NCI-H748 (cell line): ENCODE data around the gene NKX6-2.
"Not testable (repeated sequence)": the region's sequence is repeated elsewhere in the genome, so short reads cannot be mapped to it uniquely, and the experiment has no call there.

Experiments
- DNase-seq: peaks from one replicate; lab custom pipeline; 2025; ENCODE audit not compliant: unreplicated experiment; lab: John Stamatoyannopoulos, UW

NKX6-2 gene

DNA sequence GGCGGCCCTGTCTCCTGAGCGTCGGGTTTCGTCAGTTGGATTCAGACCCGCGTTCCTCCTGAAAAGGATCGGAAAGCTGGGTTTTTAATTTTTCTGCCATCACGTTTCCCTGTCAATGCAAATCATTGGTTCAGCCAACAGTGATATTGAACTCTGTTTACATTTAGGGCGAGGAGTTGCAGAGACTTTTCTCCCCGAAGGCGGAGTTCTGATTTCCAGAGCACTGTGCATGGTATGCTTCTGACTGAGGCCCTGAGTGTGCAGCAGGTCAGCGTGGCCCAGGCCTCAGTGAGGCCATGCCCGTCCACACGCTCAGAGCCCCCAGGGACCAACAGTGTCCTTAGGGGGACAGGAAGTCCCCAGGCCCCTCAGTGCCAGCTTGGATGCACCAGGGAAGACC, 27.1 kb downstream of the NKX6-2 start:
- no peak for DNase-seq

DNA sequence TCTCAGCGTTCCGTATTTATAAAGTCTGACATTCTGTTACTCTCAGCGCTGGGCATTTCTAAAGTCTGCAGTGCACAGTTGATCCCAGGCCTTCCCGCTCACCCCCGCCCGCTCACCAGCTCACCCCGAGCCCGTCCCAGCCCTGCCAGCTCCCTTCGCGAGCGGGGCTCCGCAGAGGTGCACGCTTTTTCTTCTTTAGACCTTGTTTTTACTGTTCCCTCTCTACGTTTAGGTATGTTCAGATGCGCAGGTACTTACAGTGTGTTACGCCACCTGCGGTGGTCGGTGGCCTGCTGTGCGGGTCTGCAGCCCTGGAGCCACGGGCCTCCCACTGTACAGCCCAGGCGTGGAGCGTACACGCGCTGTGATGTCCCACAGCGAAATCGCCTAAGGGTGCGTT, 28.8 kb downstream of the NKX6-2 start:
- no peak for DNase-seq

DNA sequence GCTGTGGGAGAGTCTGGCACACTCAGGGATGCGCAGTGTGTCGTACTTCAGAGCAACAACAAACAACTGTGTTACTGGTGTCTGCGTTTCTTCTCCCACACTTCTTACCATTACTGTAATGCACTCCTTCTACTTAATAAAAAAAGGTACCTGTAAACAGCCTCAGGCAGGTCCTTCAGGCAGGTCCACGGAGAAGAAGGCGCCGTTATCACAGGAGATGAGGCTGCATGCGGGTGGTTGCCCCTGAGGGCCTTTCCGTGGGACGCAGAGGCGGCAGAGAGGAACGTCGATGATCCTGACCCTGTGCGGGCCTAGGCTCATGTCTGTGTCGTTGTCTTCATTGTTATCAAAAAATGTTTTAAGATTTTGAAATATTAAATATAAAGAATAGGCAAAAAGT, 29.4 kb downstream of the NKX6-2 start:
- DNase-seq: no peak

DNA sequence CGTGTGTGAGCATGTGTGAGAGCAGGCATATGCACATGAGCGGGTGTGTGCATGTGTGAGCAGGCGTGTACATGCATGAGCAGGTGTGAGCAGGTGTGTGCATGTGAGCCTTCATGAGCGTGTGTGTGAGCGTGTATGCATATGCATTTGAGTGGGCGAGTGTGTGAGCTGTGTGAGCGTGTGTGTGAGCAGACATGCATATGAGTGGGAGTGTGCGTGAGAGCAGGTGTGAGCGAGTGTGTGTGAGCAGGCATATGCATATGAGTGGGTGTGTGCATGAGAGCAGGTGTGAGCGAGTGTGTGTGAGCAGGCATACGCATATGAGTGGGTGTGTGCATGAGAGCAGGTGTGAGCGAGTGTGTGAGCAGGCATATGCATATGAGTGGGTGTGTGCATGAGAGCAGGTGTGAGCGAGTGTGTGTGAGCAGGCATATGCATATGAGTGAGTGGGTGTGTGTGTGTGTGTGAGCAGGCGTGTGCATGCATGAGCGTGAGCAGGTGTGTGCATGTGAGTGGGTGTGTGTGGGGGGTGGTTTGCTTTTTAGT, 30.7 kb downstream of the NKX6-2 start:
- DNase-seq: no peak

DNA sequence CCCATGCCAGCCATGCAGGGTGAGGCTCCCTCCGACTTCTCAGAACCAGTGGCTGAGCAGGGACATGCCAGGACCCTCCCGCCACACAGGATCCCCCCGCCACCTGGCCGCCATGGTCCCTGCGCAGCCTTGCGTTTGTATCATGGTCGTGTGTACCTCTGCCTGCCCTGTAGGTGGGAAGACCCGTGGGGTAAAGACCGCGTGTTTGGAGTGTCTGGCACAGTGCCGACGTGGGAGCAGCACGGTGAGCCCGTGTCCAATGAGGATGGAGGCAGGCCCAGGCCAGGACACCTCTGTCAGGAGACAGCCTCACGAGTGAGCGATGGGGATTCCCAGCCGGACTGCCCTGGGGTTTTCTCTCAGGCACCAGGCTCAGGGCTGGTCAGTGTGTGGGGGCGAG, 31.9 kb downstream of the NKX6-2 start:
- no peak for DNase-seq

DNA sequence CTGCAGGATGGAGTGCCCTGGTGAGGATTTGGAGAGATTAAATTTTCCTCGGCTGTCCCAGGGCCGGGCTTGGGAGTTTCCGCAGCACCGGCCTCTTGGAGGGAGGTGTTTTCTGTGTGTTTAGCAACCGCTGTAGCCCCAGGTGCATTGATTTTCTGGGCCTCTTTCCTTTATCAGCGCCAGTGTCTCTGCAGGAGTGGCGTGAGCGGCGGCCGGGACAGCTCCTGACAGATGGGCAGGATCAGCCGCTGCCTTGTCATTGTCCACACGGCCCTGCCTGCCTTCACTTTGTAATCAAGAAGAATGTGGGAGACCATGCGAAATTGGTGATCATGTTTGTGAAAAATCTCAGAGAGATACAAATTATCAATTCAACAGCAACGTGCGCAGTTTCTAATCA, 32.4 kb downstream of the NKX6-2 start:
- no peak for DNase-seq

DNA sequence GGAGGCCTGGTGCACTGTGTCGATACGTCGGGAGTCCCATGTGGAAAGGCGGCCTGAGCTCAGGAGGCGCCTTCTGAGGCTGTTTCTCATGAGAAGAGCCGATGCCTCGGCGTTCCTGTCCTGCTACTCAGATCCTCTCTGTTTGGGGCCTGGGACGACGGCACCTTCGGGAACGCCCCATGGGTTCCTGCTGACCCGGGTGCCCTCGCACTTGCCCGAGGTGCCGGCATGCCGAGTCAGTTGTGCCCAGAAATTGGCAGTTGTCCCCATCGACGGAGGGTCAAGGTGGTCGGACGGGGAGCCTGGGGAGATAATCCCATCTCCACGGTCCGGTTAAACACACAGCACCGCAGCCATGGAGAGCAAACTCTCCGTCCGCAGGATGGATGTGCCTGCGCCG, 33.0 kb downstream of the NKX6-2 start:
- no peak for DNase-seq

DNA sequence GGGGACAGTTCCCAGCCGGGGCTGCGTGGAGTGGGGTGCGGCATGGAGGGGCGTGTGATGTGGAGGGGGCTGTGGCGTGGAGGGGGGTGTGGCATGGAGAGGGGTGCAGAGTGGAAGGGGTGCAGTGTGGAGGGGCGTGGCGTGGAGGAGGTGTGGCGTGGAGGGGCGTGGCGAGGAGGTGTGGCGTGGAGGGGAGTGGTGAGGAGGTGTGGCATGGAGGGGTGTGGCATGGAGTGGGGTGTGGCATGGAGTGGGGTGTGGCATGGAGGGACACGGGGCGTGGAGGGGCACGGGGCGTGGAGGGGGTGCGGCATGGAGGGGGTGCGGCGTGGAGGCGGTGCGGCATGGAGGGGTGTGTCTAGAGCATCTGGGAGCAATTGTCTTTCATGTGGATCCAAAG, 33.6 kb downstream of the NKX6-2 start:
- no peak for DNase-seq

DNA sequence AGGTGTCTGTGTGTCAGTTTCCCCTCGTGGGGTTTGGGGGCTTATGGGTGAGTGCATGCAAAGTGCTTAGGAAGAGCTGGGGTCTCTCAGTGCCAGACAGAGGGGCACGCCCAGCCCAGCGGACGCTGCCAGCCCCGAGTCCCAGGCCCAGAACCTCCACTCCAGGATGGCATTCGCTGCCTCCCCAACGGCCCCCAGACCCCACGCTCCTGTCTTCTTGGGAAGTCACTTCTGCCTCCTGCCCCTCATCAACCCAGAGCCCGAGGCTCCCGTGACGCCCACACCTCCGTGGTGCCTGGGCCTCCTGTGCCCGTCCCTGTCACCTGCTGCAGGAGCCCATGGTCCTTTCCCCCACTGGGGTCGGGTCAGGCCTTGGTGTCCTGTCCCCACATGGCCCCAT, 35.0 kb downstream of the NKX6-2 start:
- DNase-seq: no peak

DNA sequence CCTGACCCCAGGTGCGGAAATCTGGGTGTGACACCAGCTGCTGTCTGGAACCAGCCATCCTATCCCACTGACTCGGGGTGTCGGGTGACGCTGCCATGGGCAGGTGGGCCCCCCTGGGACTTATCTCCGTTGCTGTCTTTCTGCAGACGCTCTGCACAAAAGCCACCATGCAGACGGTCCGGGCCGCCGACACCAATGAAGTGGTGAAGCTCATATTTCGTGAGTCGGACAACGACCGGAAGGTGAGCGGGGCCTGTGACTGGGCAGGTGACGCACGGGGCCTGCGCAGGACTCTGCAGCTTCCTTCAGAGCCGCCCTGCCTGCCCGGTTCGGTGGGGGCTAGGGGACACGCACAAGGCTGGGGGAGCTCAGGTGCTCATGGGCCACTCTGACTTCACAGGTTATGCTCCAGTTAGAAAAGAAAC, 36.6 kb downstream of the NKX6-2 start:
- DNase-seq: peak; percentile 12

DNA sequence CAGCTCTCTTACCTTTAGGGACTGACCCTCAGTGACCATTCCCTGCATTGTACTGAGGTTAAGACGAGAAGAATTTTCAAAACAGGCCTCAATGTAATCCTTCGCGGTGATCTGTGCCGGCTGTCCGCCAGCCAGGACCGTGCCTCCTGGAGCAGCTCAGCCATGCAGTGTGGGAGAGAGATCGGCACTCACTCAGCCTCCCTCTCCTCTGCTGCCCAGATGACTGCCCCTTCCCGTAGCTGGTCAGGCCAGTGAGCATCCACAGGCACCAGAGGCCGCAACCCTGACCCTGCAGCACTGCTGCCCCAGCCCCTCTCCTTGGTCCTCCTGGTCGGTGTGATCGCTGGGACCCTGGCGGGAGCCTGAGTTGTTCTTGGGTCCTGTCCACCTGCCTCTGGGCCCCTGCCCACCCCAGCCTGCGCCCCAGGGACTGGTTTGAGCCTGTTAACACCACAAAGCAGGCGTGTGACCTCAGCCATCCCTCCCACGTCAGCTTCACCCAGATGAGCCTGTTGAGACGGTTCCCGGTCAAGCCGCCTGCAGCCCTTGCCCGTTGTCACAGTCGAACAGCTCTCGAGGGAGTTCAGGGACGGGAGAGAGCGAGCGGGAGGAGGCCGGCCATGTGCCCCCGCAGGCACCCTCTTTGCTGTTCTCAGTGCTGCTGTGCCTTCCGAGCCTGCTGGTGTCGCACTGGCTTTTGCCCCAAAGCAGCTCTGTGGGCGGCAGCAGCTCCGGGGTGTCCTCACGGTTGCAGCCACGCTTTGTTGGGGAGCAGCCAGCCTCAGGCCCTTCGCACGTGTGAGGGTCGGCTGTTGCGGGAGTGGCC, 37.2 kb downstream of the NKX6-2 start:
- DNase-seq: no peak

DNA sequence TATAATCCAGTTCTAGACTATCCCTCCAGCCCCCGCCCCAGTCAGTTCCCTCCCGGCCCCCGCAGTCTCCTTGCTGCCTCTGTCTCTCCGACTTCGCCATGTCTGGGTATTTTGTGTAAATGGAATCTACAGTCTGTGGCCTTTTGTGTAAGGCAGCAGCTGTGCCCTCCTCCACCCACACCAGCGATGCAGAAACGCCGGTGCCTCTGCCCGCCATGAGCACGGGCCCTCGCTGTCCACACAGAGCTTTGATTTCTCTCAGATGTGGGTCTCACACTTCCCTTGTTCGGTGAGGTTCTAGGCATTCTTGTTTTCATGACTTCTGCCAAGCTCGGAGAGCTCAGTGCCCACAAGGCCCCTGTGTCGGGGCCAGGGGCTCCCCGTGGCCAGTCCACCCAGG, 37.8 kb downstream of the NKX6-2 start:
- no peak for DNase-seq

DNA sequence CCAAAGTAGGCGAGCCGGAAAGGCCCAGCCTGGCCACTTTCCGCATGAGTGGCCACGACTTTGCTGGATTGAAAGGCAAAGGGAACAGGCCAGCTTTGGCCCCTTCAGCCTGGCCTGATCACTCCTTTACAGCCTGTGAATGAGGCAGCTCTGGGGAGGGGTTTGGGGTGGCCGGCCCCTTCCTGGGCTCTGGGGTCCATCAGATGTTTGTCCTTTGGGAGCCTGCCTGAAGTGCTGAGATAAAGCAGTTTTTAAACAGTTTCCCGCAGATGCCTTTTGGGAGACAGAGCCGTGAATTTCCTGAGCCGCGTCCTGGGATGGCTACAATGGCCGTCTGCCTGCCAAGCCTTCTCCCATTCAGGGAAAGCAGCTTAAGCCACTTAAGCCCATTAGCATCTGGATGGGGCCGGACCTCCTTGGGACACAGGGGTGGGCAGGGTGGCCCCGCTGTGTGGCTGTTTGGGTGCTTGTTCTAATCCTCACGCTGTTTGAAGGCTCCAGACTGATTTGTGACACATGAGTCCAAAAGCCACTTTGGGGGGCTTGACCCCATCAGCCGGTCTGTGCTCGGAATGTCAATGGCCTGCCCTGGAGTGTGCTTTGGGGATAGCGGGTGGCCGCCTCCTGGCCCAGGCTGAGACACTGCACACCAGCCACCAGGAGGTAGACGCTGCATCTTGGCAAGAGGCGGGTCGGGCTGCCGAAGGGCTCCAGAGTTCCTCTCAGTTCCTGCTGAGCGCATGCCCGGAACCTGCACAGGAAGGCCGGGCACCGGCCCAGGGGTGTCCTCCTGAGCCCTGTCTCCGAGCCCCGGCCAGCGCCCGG, 38.9 kb downstream of the NKX6-2 start:
- no peak for DNase-seq

DNA sequence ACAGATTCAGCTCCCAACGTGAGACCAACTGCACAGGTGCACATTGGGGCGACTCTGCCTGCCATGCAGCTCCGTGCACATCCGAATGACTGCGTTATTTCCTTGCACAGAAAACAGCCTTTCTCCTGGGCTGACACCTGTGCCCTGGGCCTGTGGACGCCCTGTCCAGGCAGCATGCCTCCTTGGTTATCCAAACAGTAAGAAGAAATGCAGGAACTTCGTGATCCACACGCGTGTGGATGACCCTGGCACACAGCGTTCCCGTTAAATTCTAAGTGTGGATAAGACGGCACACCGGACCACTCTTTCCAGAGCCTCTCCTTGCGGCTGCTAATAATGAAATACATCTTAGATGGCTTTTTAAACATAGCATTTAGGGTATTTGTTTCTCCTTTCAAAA, 39.6 kb downstream of the NKX6-2 start:
- DNase-seq: no peak

DNA sequence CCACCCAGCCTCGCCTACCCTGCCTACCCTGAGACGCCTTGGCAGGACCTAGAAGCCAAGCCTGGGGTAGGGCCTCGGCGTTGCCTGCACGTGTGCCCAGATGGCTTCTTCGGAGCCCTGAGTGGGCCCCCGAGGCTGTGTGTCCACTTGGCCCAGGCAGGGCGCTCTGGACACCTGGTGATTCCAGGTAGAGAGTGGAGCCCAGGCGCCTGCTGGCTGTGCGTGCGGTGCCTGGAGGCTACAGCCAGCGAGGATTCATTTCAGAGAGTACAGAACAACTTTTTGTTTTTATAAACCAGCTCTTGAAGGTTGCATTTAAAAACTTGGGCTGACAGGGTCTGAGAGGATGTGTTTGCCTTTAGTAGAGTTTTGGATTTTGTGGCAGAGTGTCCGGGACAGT, 40.0 kb downstream of the NKX6-2 start:
- DNase-seq: no peak

DNA sequence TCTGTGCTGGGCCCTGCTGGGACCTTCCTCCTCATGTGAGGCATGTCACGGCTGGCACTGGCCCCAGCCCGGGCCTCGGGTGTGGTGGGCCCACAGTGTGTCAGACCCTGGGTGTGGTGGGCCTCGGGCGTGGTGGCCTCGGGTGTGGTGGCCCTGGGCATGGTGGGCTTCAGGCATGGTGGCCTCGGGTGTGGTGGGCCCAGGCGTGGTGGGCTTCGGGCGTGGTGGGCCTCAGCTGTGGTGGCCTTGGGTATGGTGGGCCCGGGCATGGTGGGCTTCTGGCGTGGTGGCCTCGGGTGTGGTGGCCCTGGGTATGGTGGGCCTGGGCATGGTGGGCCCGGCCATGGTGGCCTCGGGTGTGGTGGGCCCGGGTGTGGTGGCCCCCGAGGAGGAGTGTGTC, 40.4 kb downstream of the NKX6-2 start:
- DNase-seq: no peak

DNA sequence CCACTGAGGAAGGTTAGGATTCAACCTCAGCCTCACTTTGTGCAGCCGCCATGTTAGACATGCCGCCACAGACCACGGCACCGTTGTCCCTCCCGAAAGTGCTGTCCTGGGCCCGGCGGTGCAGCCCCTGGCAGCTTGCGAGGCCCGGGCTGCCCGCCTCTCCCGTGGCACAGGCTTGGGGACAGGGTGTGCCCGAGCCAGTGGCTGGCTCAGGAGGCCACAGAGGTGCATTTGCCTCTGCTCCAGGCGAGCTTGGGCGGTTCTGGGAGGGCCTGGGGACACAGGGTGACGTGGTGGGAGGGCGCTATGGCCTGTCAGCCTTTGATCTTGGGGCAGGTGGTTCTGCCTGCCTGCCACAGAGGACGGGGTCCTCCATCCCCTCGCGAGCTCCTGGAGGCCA, 41.1 kb downstream of the NKX6-2 start:
- DNase-seq: no peak

DNA sequence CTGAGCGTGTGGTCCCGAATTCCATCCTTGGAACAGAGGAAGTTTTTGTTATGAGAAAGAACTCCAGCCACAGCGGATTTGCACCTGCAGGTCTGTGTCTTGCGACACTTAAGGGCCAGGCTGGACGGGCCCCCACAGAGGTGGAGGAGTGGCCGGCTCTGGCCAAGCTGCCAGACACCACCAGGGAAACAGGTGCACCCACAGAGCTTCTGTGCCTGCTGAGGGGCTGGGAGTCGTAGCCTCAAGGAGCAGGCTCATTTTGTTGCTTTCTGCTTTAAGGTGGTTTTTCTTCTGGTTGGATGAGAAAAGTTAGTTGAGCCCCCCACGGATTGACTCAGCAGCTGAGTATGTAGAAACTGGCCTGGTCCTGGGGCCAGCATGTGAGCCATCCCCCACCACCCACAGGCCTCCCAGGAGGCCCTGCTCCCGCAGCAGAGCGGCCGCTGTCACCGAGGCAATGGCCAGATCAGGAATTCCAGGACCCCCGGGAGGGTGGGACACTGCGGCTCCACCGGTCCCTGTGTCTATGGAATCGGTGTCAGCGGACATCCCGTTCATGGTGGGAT, 41.9 kb downstream of the NKX6-2 start:
- DNase-seq: no peak

DNA sequence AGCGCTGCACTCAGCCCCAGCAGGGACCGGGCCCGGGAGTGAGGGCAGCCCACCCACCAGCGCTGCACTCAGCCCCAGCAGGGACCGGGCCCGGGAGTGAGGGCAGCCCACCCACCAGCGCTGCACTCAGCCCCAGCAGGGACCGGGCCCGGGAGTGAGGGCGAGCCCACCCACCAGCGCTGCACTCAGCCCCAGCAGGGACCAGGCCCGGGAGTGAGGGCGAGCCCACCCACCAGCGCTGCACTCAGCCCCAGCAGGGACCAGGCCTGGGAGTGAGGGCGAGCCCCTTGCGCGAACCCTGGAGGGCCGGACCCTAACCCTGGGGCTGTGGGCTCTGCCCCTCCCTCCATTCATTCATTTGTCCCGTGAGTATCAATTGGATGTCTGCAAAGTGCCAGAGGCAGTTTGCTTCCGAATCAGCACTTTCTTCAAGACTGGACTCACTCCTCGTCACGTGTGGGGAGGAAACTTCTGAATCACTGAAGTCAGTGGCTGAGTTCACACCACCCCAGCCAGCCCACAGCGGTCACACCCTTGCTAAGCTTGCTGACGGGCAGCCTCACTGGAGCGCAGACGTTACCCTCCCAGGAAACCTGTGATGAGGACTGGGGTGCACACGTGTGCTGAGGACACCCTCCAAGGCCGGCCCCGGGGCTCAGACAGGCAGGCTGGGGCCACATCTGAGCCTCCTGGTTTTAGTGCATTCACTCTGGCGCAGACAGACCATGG, 42.6 kb downstream of the NKX6-2 start:
- not testable (repeated sequence) for DNase-seq

DNA sequence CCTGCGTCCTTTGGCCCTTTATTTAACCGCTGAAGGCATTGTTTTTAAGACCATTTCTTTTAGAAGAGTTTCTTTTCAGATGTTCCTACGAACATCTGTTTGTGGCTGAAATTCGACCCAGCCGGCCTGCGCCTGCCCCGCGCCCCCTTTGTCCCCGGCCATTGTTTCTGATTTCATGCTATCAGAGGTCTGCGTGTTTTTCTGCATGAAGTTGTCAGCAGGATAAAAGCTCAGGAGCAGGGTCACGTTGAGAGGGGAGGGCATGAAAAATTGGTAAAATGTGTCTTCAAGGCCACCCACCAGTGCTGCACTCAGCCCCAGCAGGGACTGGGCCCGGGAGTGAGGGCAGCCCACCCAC, 43.1 kb downstream of the NKX6-2 start:
- no peak for DNase-seq

DNA sequence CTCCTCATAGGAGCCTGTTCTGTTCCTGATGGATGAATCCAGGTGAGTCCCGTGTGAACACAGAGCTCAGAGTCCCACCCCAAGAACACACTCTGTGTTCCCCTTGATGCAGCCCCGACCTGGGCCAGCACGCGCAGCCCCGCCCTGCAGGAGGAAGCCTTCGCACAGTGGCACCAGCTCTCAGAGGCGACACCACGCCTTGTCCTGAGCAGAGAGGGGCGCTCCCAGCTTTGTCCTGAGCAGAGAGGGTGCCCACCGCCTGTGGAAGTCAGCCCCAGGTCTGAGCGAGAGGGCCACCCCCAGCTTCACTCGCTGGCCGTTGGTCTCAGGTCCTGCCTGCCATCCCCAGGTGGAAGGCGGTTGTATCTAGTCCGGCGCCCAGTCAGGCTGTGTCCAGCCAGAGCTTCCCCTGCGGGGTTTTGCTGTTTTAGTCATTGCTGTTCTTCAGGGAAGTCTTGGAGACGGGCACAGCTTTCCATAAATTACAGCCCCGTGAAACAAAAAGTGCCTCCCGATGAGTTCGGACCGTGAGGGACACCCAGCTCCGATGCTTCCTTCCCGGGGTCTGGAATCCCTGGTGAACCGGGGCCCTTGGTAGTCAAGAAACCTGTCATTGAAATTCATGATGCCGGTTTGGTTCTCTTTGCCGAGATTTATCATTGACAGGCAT, 43.6 kb downstream of the NKX6-2 start:
- no peak for DNase-seq
